ENCODE measurements around the gene MICAL2.

MICAL2 gene

GRCh38 chr11:12159351-12160099 is 49.1 kb downstream of the MICAL2 start:
- no peak for DNase-seq

- DNase-seq, result no peak
These were observed 49.8 kb downstream of the MICAL2 start for GRCh38 chr11:12160231-12160630.

- DNase-seq, result peak; percentile 82
These were observed 50.3 kb downstream of the MICAL2 start for GRCh38 chr11:12160680-12161079.

- no peak for DNase-seq
These were observed 50.7 kb downstream of the MICAL2 start for GRCh38 chr11:12161137-12161536.

- DNase-seq, result no peak
These were observed 51.4 kb downstream of the MICAL2 start for GRCh38 chr11:12161603-12162350.

GRCh38 chr11:12162652-12163051 is 52.3 kb downstream of the MICAL2 start:
- DNase-seq, result no peak

DNA sequence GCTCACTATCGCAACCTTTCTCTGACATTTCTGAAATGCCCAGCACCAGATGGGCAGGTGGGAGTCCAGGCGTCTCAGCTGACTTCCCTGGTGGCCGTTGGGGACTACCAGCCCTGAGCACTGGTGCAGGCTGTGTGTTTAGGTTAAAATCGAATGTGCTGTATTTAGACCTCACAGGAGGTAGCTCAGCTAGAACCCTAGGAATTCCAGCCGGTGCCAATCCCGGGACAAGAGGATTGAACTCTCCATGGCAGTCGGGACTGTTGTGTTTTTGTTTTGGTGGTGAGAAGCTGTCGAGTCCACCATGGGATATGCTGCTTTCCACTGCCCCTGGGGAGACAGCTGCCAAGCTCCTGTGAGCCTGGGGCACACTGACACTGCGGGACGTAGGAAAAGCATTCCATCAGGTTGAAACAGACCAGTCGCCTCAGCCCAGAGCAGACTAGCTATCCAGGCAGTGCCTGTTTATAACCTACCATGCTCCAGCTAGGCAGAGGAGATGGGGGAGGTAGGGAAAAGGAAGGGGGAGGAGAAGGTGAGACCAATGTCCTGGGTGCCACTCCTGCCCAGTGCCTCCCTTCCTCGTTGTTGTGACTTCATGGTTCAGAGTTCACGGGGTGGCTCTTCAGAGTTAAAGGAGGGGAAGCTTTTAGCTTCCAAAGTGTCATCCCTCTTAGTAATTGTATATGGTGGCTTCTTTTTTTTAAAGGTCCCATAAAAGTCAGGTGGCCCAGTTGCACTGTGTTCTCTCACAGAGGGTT is 53.0 kb downstream of the MICAL2 start:
- DNase-seq, result no peak

- no peak for DNase-seq
These were observed 53.9 kb downstream of the MICAL2 start for GRCh38 chr11:12164061-12165014.

- no peak for DNase-seq
These were observed 55.0 kb downstream of the MICAL2 start for GRCh38 chr11:12165237-12165875.

DNA sequence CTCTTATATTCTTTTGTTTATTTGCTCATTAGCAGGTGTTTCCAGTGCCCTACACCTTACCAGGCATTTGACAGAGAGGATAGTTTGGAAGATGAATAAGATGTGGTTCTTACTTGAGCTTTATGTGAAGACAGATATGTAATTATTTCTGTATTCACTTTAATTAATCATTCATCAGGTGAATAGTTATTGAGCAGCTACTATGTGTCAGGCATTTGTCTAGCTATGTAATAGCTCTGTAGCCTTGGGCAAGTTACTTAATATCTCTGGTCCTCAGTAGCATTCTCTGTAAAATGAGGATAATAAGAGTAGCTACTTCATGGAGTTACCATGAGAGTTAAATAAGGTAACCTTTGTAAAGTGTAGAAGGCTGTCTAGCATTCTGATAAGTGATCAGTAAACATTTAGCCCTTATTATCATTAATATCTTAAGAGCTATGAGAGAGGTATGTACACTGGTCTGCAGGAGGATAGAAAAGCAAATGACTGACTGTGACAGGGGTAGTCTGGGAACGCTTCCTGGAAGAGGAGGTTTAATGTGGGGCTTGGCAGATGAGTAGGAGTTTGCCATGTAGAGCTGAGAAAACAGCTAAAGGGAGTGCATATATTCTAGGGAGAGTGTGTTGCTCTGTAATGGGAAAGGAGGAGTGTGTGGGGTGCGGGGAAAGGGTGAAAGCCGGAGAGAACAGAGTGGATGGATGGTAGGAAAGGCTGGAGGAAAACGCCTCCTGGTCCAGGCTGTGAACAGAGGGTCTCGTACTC is 56.1 kb downstream of the MICAL2 start:
- no peak for DNase-seq

GRCh38 chr11:12167061-12168000 is 56.9 kb downstream of the MICAL2 start:
- no peak for DNase-seq

- no peak for DNase-seq
These were observed 57.7 kb downstream of the MICAL2 start for GRCh38 chr11:12168114-12168513.

DNA sequence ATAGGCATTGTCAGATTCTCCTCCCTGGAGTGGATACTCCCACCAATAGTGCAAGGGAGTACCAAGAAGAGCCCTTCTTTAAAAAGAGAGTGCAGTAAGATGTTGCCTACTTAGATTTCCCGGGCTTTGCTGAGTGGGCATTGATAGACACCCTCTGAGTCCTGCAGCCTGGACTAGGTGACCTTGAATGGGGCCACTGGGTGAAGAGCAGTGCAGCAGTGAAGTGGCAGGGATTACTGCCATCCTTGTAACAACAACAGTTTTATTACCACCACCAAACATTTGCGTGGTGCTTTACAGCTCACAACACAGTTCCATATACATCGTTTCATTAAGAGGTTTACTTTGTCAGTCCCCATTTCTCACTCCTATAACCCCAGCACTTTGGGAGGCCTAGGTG is 59.4 kb downstream of the MICAL2 start:
- no peak for DNase-seq

DNA sequence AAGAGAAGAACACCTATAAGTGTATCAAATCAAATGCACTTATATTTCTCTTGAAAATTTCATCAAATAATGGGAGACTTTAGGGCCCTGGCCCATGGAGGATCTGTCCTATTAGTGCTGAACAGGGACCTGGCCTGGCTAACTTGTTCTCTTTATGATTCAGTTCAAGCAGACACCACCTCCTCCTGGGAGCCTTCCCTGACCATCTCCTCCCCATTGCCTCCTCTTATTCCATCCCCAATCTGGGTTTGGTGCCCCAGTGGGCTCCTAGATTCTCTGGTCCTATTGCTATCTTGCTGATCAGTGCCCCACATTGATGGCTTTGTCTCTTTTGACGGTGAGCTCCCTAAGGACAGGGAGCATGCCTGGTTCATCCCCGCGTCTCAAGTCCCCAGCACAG is 60.1 kb downstream of the MICAL2 start:
- no peak for DNase-seq

DNA sequence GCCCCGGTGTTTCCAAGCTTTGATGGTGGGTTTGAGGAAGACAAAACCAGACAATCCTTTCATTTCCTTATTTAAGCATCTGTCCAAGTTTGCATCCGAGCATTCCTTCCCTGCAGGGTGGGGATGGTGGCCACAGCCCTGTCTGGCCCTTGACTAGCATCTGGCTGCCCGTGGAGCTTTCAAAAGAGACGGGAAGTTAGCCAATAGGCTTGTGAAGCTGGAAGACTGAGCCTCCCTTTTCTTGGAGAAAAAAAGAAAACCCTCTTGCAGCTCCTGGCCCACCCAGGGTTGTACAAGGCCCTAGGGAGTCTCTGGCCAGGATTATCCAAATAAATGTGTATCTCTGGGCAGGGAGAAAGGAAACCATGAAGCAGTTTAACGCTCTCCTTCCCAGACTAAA is 60.6 kb downstream of the MICAL2 start:
- no peak for DNase-seq

DNA sequence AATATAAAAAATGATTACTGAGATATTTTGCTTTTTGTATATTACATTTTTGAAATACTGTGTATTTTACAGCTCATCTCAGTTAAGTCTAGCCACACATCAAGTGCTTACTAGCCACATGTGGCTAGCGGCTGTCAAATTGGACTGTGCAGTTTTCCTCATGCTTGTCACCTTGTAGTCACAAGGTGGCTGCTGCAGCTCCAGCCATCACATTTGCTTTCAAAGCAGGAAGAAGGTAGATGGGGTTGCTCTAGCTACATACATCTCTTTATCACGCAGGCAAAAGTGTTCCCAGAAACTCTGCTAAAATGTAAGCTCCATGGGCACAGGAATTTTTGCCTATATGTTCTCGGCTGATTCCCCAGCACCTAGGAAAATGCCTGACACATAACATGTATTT is 61.5 kb downstream of the MICAL2 start:
- DNase-seq, result no peak

DNA sequence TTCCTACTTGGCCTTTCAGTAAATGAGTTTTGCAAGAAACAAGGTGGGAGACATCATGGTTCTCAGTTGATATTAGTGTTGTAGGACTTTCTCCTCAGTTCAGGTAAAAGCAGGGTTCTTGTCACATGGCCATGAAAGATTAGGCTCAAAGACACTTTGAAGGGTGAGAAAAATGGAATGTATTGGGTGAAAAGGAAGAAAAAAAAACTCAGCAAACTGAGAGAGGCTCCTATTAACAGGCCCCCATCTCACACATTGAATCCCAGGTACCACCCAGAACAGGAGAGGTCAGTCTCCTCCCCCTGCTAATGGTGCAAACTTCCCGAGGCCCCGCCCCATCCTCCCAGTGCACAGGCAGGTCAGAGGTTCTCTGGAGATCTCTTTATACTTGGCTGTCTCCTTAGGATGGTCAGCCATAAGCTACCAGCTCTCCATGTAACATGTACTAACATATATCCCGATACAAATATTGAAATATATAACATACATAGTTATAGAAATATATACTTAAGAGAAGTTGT is 62.2 kb downstream of the MICAL2 start:
- DNase-seq, result no peak

DNA sequence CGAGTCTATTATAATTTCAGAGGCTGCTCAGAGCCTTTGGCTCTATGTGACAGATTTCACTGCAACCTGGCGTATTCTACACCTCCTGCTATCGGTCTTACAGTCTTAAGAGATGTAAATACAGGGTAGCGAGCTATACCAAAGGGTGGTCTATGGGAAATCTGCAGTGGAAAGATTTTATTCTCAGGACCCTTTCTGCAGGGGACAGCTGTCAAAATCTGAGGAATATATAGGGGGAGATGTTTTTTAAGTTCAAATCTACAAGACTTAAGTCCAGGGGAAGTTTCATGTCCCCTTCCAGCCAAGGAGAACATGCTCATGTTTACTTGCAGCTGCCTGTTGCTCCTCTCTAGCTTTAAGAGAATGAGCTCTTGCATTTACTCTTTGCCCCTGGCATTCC is 62.7 kb downstream of the MICAL2 start:
- DNase-seq, result no peak

DNA sequence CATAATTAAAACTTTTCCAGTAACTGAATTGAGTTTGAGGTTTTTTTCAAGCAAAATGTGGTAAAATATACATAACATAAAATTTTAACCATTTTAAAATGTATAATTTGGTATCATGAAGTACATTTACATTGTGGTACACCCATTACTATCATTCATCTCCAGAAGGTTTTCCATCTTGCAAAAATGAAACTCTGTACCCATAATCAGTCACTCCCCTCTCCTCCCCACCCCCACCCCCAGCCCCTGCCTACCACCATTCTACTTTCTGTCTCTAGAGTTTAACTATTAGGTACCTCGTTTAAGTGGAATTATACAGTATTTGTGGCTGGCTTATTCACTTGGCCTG is 63.7 kb downstream of the MICAL2 start:
- no peak for DNase-seq

All from NCI-H1436 (cell line).